Pancreas (tissue), 10 donors: Measurements from ENCODE around the gene COG7. TPM values are rescaled to one million over a fixed set of nuclear protein-coding genes. Genes with fewer than 3 reads are reported as not detected.

Experiments
- ATAC-seq, 4 donors: fragments of 200-7000 bp; cut with Tn5 transposase; one replicate each; pipeline versions ENCODE4 v1.8.0 to v1.9.1; 2020; ENCODE audit warnings: mild to moderate bottlenecking in 4 of 4, moderate library complexity in 4 of 4
- DNase-seq, 6 donors: peaks; one replicate each; pipeline ENCODE4 v3.0.0-alpha.2; 2020
- FAIRE-seq: peaks from 2 replicates; lab custom pipeline; 2012; peaks lifted over from hg19 to GRCh38; lab: Jason Lieb, UNC
- H3K27ac ChIP-seq, 4 donors: fragments of 200-600 bp; sonication (generic); 1 replicate in 3 of 4; 2 replicates in 1 of 4; pipeline versions ENCODE4 v1.5.0 to v1.8.0; 2020
- H3K27me3 ChIP-seq, 4 donors: fragments of 200-600 bp; one replicate each; pipeline ENCODE4 v1.8.0; 2021
- H3K36me3 ChIP-seq, 3 donors: fragments of 200-600 bp; sonication (generic) in 1 of 3; one replicate each; pipeline versions ENCODE4 v1.5.0 to v1.8.0; 2020 to 2021
- H3K4me1 ChIP-seq, 3 donors: fragments of 200-600 bp; one replicate each; pipeline ENCODE4 v1.8.0; 2021
- H3K4me3 ChIP-seq, 4 donors: fragments of 200-600 bp; sonication (generic) in 2 of 4; one replicate each; pipeline versions ENCODE4 v1.5.0 to v1.8.0; 2020 to 2021
- H3K9me3 ChIP-seq, 4 donors: fragments of 200-600 bp; one replicate each; pipeline ENCODE4 v1.8.0; 2021
- WGBS, 2 donors: extraction: QIAGEN DNeasy Blood & Tissue Kit; methylation state at CpG; one replicate each; pipeline ENCODE4 v1.1.7; 2013; 5-methylcytosine and 5-hydroxymethylcytosine counted together
- intact Hi-C, 3 donors: fragments of 100-400 bp; cut with DNase I; formaldehyde crosslinking; loops; one replicate each; pipeline versions ENCODE4 v1.11.1 to v1.14.2; 2022
- polyA plus RNA-seq, 2 donors: library from polyadenylated mRNA; stranded (reverse); fragments of 200-250 nt; gene quantifications; one replicate each; pipeline ENCODE4 v1.2.3, GENCODE V29; 2013
- total RNA-seq, 6 donors: library from RNA; stranded (reverse); fragmentation: NEBNext Ultra II Directional in 4 of 6; extraction: Animal tissue kit (Norgen Biotek cat#: 25700) in 4 of 6; gene quantifications; one replicate each; pipeline versions ENCODE4 v1.2.1 to v1.2.4, GENCODE V29; 2021 to 2023
- TF ChIP-seq, protein P1 (sequence below), 4 donors: fragments of 200-600 bp; sonication (generic) in 3 of 4; IDR thresholded peaks; one replicate each; pipeline versions ENCODE4 v1.5.0 to v1.8.0; 2021; ENCODE audit warnings: antibody characterized with exemption in 4 of 4
- donor health status: healthy with polysubstance abuse.
- donor health status: DM: no; HTN: no; CAD: no; lungs with moderate emphysema.
- donor health status: DM: no; HTN: no; CAD: no.
- donor health status: control.
- donor health status: control.
- donor health status: Bipolar disorder and iron deficiency.
- donor health status: DM: yes; HTN: yes; CAD: no.
- donor health status: DM: no; HTN: no; CAD: no.
- donor health status: DM: no; HTN: no; CAD: no.
- donor health status: DM: yes; HTN: yes; CAD: no.

COG7 gene
- total and polyA plus RNA-seq, 8 donors, result 5.9 to 34.0 (median 9.1) TPM

DNA sequence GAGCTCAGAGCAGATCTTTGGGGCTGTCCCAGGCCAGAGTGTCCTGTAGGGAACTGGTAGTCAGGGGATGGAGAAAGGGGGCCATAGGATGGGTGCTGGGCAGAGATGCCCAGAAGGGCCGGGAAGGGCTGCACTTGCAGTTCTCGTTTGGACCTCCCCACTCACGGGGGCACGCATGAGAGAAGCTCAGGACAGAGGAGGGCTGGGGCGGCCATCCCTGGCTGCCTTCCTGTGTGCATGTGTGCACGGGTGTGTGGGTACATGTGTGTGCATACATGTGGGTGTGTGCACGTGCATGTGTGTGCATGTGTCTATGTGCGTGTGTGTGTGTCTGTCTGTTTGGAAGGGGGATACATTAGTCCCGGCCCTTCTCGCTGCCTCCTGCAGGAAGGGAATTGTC is 73.3 kb downstream of the COG7 start:
- FAIRE-seq (no peak), DNase-seq (no peak), ATAC-seq (no peak)
- Histone ChIP-seq H3K27ac (no peak overlapping the region), H3K27me3 (no peaks in the 10 kb centered on the region), H3K4me1 (no peaks in the 10 kb centered on the region), H3K36me3 (no peaks in the 10 kb centered on the region), H3K9me3 (no peaks in the 10 kb centered on the region), H3K4me3 (no peak overlapping the region)
- TF ChIP-seq, protein P1, sequence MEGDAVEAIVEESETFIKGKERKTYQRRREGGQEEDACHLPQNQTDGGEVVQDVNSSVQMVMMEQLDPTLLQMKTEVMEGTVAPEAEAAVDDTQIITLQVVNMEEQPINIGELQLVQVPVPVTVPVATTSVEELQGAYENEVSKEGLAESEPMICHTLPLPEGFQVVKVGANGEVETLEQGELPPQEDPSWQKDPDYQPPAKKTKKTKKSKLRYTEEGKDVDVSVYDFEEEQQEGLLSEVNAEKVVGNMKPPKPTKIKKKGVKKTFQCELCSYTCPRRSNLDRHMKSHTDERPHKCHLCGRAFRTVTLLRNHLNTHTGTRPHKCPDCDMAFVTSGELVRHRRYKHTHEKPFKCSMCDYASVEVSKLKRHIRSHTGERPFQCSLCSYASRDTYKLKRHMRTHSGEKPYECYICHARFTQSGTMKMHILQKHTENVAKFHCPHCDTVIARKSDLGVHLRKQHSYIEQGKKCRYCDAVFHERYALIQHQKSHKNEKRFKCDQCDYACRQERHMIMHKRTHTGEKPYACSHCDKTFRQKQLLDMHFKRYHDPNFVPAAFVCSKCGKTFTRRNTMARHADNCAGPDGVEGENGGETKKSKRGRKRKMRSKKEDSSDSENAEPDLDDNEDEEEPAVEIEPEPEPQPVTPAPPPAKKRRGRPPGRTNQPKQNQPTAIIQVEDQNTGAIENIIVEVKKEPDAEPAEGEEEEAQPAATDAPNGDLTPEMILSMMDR (IDR thresholded peaks at IDR 0.05), result no peak
- intact Hi-C loops, result no loop called here
- WGBS, 2 donors, result 79 to 85% methylated on average over 10 of the region's 10 CpGs

DNA sequence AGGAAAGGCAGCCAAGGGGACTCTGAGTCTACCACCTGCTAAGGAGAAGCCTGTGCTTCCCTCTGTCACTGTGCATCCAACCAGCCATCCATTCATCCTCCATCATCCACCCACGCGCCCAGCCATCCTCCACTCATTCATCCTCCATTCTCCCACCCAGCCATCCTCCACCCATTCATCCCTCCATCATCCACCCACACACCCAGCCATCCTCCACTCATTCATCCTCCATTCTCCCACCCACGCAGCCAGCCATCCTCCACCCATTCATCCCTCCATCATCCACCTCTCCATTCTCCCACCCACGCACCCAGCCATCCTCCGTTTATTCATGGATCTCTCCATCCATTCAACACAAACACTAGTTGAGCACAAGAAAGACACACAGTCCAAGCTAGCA is 74.1 kb downstream of the COG7 start:
- no peaks in the 10 kb centered on the region for H3K4me1 ChIP-seq
- ATAC-seq (no peak), DNase-seq (no peak), FAIRE-seq (no peak)
- no peak overlapping the region for H3K4me3 ChIP-seq
- no peaks in the 10 kb centered on the region for H3K36me3 ChIP-seq
- H3K27ac ChIP-seq, result no peak overlapping the region
- 83 to 86% methylated on average over 5 of the region's 5 CpGs for WGBS, 2 donors
- H3K27me3 ChIP-seq, result no peaks in the 10 kb centered on the region
- TF ChIP-seq, protein P1 (IDR thresholded peaks at IDR 0.05), result no peak
- intact Hi-C loops, result no loop called here
- H3K9me3 ChIP-seq, result no peaks in the 10 kb centered on the region

DNA sequence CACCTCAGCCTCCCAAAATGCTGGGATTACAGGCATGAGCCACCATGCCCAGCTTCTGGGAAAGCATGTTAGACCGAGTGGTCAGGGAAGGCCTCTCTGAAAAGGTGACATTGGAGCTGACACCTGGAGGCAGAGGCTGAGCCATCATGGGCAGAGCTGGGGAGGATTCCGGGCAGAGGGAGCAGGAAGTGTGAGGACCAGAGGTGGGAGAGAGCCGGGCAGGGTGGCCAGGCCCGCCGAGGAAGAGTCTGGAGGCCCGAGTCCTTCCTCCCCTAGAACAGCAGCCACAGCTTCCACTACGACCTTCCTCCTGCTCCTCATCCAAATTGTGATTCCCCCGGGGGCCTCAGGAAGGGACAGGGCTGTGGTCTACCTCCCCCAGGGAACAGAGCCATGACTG is 74.7 kb downstream of the COG7 start:
- H3K36me3 ChIP-seq, result no peaks in the 10 kb centered on the region
- no peak overlapping the region for H3K4me3 ChIP-seq
- WGBS, 2 donors, result 70 to 79% methylated on average over 8 of the region's 8 CpGs
- H3K27me3 ChIP-seq, result no peaks in the 10 kb centered on the region
- H3K4me1 ChIP-seq, result no peaks in the 10 kb centered on the region
- H3K27ac ChIP-seq, result no peak overlapping the region
- ATAC-seq (no peak), DNase-seq (no peak), FAIRE-seq (no peak)
- intact Hi-C loops, result no loop called here
- no peaks in the 10 kb centered on the region for H3K9me3 ChIP-seq
- TF ChIP-seq, protein P1 (IDR thresholded peaks at IDR 0.05), result no peak

DNA sequence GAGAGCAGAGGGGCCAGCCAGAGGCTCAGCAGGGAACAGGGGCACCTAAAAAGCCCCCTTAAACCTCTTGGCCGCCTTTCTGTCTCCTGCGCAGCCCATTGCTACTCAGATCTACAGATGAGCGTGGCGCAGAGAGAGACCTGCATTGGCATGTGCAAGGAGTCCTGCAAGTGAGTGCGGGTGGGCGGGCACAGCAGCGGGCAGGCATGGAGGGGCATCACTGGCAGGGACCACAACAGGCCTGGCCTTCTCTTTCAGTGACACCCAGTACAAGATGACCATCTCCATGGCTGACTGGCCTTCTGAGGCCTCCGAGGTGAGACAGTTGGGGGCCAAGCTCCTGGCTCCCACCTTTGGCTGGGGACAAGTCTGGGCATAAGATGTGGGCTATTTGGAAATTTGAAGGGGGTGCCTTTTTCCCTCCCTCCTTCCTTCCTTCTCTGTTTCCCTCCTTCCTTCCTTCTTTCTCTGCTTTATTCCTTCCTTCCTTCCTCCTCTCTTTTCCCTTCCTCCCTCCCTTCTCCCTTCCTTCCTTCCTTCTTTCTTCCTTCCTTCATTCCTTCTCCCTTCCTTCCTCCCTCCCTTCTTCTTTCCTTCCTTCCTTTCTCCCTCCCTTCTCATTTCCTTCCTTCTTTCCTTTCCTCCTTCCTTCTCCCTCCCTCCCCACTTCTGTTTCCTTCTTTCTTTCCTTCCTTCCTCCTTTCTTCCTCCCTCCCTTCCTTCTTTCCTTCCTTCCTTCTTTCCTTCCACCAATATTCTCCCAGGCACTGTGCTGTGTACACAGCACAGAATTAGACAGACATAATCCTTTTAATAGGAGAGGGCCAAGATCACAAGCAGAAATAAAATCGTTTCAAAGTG is 75.7 kb downstream of the COG7 start:
- Histone ChIP-seq H3K27me3 (no peaks in the 10 kb centered on the region), H3K36me3 (no peaks in the 10 kb centered on the region), H3K4me3 (no peak overlapping the region), H3K4me1 (no peaks in the 10 kb centered on the region), H3K27ac (no peak overlapping the region), H3K9me3 (no peaks in the 10 kb centered on the region)
- DNase-seq (no peak), ATAC-seq (no peak), FAIRE-seq (no peak)
- intact Hi-C loops, result no loop called here
- 81 to 88% methylated on average over 9 of the region's 9 CpGs for WGBS, 2 donors
- TF ChIP-seq, protein P1 (IDR thresholded peaks at IDR 0.05), result no peak

DNA sequence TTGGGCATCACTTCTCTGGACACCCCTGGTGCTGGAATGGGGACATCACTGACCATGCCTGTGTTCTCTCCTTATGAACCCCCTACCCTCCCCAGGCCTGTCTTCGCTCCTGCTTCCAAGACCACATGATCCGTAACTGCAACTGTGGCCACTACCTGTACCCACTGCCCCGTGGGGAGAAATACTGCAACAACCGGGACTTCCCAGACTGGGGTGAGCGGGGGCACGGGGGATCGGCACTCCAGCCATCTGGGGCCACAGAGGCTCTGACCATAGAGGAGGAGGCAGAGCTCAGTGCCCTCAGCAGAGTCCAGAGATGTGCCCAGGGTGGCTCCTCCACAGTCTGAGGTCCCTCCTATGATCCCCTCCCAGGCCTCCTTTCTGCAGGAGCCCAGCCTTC is 77.3 kb downstream of the COG7 start:
- WGBS, 2 donors, result 83 to 86% methylated on average over 7 of the region's 7 CpGs
- H3K9me3 ChIP-seq, result no peaks in the 10 kb centered on the region
- H3K4me3 ChIP-seq, result no peak overlapping the region
- no peaks in the 10 kb centered on the region for H3K4me1 ChIP-seq
- ATAC-seq, result no peak
- TF ChIP-seq, protein P1 (IDR thresholded peaks at IDR 0.05), result no peak
- no peaks in the 10 kb centered on the region for H3K27me3 ChIP-seq
- DNase-seq, result no peak
- intact Hi-C loops, result no loop called here
- no peaks in the 10 kb centered on the region for H3K36me3 ChIP-seq
- FAIRE-seq, result no peak
- H3K27ac ChIP-seq, result no peak overlapping the region
